Suprapubic skin (tissue), 4 donors: ENCODE data around the gene PKIB.

Experiments used
- EP300 ChIP-seq: sonication (generic); formaldehyde crosslinking; IDR thresholded peaks from one replicate; pipeline ENCODE4 v1.6.1; 2017; ENCODE audit warnings: antibody characterized with exemption
- POLR2A ChIP-seq, 2 donors: fragments of 450-650 bp; IDR thresholded peaks; one replicate each; pipeline ENCODE4 v1.6.1; 2017; ENCODE audit warnings: antibody characterized with exemption in 2 of 2, mild to moderate bottlenecking in 2 of 2, moderate library complexity in 2 of 2
- POLR2AphosphoS5 ChIP-seq, 3 donors: sonication (generic); formaldehyde crosslinking; IDR thresholded peaks; one replicate each; pipeline ENCODE4 v1.6.1; 2017; ENCODE audit warnings: antibody characterized with exemption in 3 of 3
- TF ChIP-seq, protein P1 (sequence below), 2 donors: fragments of 200-600 bp in 1 of 2; fragments of 450-650 bp in 1 of 2; sonication (generic) in 1 of 2; IDR thresholded peaks; one replicate each; pipeline ENCODE4 v1.5.1; 2016 to 2019; ENCODE audit warnings: antibody characterized with exemption in 2 of 2, mild to moderate bottlenecking in 1 of 2, moderate library complexity in 1 of 2

DNA sequence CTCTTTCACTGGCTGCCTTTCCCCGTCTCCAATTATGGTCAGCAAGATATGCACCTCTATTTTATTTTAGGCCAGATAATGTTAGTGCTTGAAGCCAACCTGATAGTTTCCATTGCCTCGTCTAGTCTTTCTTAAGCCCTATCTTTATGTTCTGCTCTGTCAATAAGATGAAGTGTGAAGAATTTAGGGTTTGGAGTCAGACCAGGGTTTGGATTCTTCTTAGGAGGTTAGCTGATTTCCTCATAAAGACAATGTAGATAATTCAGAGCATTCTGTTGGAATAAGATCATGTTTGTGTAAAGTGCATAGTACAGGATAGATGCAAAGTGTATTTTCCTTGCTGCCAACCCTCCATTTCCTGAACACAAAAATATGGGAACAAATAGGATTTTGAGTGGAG is 43.8 kb downstream of the PKIB start:
- TF ChIP-seq POLR2A (IDR thresholded peaks at IDR 0.05): no peak
- no peak for TF ChIP-seq EP300
- TF ChIP-seq, protein P1, sequence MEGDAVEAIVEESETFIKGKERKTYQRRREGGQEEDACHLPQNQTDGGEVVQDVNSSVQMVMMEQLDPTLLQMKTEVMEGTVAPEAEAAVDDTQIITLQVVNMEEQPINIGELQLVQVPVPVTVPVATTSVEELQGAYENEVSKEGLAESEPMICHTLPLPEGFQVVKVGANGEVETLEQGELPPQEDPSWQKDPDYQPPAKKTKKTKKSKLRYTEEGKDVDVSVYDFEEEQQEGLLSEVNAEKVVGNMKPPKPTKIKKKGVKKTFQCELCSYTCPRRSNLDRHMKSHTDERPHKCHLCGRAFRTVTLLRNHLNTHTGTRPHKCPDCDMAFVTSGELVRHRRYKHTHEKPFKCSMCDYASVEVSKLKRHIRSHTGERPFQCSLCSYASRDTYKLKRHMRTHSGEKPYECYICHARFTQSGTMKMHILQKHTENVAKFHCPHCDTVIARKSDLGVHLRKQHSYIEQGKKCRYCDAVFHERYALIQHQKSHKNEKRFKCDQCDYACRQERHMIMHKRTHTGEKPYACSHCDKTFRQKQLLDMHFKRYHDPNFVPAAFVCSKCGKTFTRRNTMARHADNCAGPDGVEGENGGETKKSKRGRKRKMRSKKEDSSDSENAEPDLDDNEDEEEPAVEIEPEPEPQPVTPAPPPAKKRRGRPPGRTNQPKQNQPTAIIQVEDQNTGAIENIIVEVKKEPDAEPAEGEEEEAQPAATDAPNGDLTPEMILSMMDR (IDR thresholded peaks at IDR 0.05): no peak
- TF ChIP-seq POLR2AphosphoS5 (IDR thresholded peaks at IDR 0.05): no peak
